Neural cell (in vitro differentiated cells): ENCODE data around the gene APOH. TPM values are rescaled to one million over a fixed set of nuclear protein-coding genes. Genes with fewer than 3 reads are reported as not detected.

ENCODE experiments used
- H2AFZ ChIP-seq: fragments of 200-600, 300-800 bp; sonication (generic), shearing (Covaris generic); 2 replicates; pipeline ENCODE4 v1.6.0; 2014; ENCODE audit warnings: low read depth, mild to moderate bottlenecking, antibody characterized with exemption, low read length, moderate library complexity
- H3F3A ChIP-seq: fragments of 200-600 bp; shearing (Covaris generic); 2 replicates; pipeline ENCODE4 v1.6.1; 2016; ENCODE audit warnings: mild to moderate bottlenecking, moderate library complexity, mixed read lengths, antibody characterized with exemption, low read length; ENCODE audit not compliant: insufficient read depth, poor library complexity, severe bottlenecking
- H3K27ac ChIP-seq: fragments of 200-600, 300-800 bp; sonication (generic), shearing (Covaris generic); 2 replicates; pipeline ENCODE4 v1.5.1; 2014; ENCODE audit warnings: mild to moderate bottlenecking, low read length, moderate library complexity
- H3K27me3 ChIP-seq: fragments of 300-800, 200-600 bp; sonication (generic), shearing (Covaris generic); 2 replicates; pipeline ENCODE4 v1.6.0; 2014; ENCODE audit warnings: mild to moderate bottlenecking, low read depth, low read length, moderate library complexity; ENCODE audit not compliant: insufficient read depth
- H3K36me3 ChIP-seq: fragments of 300-800, 200-600 bp; sonication (generic), shearing (Covaris generic); 2 replicates; pipeline ENCODE4 v1.5.1; 2014; ENCODE audit warnings: mild to moderate bottlenecking, antibody characterized with exemption, low read length, moderate library complexity; ENCODE audit not compliant: insufficient read depth
- H3K4me2 ChIP-seq: fragments of 300-800, 200-600 bp; sonication (generic), shearing (Covaris generic); 2 replicates; pipeline ENCODE4 v1.6.0; 2014; ENCODE audit warnings: mild to moderate bottlenecking, low read length
- H3K4me3 ChIP-seq: fragments of 300-800, 200-600 bp; sonication (generic), shearing (Covaris generic); 2 replicates; pipeline ENCODE4 v1.5.1; 2014; ENCODE audit warnings: mild to moderate bottlenecking, low read length, moderate library complexity
- H3K79me2 ChIP-seq: fragments of 200-600 bp; shearing (Covaris generic); replicated peaks from 2 replicates; pipeline ENCODE4 v1.6.0; 2014; ENCODE audit warnings: mild to moderate bottlenecking, low read length, moderate library complexity; ENCODE audit not compliant: insufficient read depth
- H3K9ac ChIP-seq: fragments of 300-800, 200-600 bp; sonication (generic), shearing (Covaris generic); 2 replicates; pipeline ENCODE4 v1.6.1; 2016; ENCODE audit warnings: mild to moderate bottlenecking, low read length, mixed read lengths
- H3K9me2 ChIP-seq: fragments of 200-600 bp; shearing (Covaris generic); 2 replicates; pipeline ENCODE4 v1.6.1; 2016; ENCODE audit warnings: mild to moderate bottlenecking, low read length, mixed read lengths; ENCODE audit not compliant: insufficient read depth
- H3K9me3 ChIP-seq: fragments of 200-600, 300-800 bp; sonication (generic), shearing (Covaris generic); 2 replicates; pipeline ENCODE4 v1.6.1; 2016; ENCODE audit warnings: mild to moderate bottlenecking, mixed run types, low read length, moderate library complexity, mixed read lengths
- H4K20me1 ChIP-seq: fragments of 200-600 bp; shearing (Covaris generic); 2 replicates; pipeline ENCODE4 v1.6.1; 2016; ENCODE audit warnings: mild to moderate bottlenecking, mixed run types; ENCODE audit not compliant: insufficient read depth
- CTCF ChIP-seq: fragments of 450-650 bp; IDR thresholded peaks from 2 replicates; pipeline ENCODE4 v1.5.1; 2014; ENCODE audit warnings: antibody characterized with exemption, mild to moderate bottlenecking, moderate library complexity; ENCODE audit not compliant: poor library complexity, severe bottlenecking
- EP300 ChIP-seq: fragments of 450-650 bp; conservative IDR thresholded peaks from 2 replicates; pipeline ENCODE4 v1.6.1; 2014; ENCODE audit warnings: antibody characterized with exemption, mild to moderate bottlenecking, moderate library complexity; ENCODE audit not compliant: poor library complexity, severe bottlenecking
- EZH2 ChIP-seq: fragments of 200-600, 300-800 bp; shearing (Covaris generic), sonication (generic); IDR thresholded peaks from 2 replicates; pipeline ENCODE4 v1.6.1; 2014; ENCODE audit warnings: antibody characterized with exemption, low read length, borderline replicate concordance, mild to moderate bottlenecking; ENCODE audit not compliant: insufficient read depth, poor library complexity, severe bottlenecking
- MXI1 ChIP-seq: fragments of 450-650 bp; conservative IDR thresholded peaks from 2 replicates; pipeline ENCODE4 v1.6.1; 2014; ENCODE audit warnings: antibody characterized with exemption, mild to moderate bottlenecking; ENCODE audit not compliant: poor library complexity, severe bottlenecking
- POLR2AphosphoS5 ChIP-seq: IDR thresholded peaks from 2 replicates; pipeline ENCODE4 v1.6.1; 2012
- RAD21 ChIP-seq: fragments of 450-650 bp; conservative IDR thresholded peaks from 2 replicates; pipeline ENCODE4 v1.6.1; 2014; ENCODE audit warnings: antibody characterized with exemption, mild to moderate bottlenecking, moderate library complexity
- REST ChIP-seq: IDR thresholded peaks from 2 replicates; pipeline ENCODE4 v1.6.1; 2012; ENCODE audit warnings: borderline replicate concordance
- SMC3 ChIP-seq: fragments of 450-650 bp; conservative IDR thresholded peaks from 2 replicates; pipeline ENCODE4 v1.6.1; 2014; ENCODE audit warnings: antibody characterized with exemption, mild to moderate bottlenecking, moderate library complexity; ENCODE audit not compliant: poor library complexity
- TAF1 ChIP-seq: IDR thresholded peaks from 2 replicates; pipeline ENCODE4 v1.6.1; 2012; ENCODE audit warnings: low read depth
- polyA plus RNA-seq: library from polyadenylated mRNA; depleted of rRNA; stranded (reverse); fragments of >200 nt; gene quantifications from 2 replicates; pipeline ENCODE4 v1.2.3, GENCODE V29; 2014

APOH gene
- polyA plus RNA-seq, 1 donor from 2014 or later = not detected

GRCh38 chr17:66171692-66172091 is 57.5 kb downstream of the APOH start:
- no peaks in the 10 kb centered on the region for H3K9me2 ChIP-seq

GRCh38 chr17:66171172-66171571 is 58.0 kb downstream of the APOH start:
- H3F3A ChIP-seq = no peaks in the 10 kb centered on the region
- H4K20me1 ChIP-seq = no peaks in the 10 kb centered on the region
- H3K4me3 ChIP-seq = no peak overlapping the region
- H3K27me3 ChIP-seq = no peaks in the 10 kb centered on the region
- H2AFZ ChIP-seq = no peak overlapping the region
- no peak overlapping the region for H3K27ac ChIP-seq
- H3K36me3 ChIP-seq = no peaks in the 10 kb centered on the region
- no peaks in the 10 kb centered on the region for H3K9me3 ChIP-seq
- no peaks in the 10 kb centered on the region for H3K79me2 ChIP-seq
- no peaks in the 10 kb centered on the region for H3K9me2 ChIP-seq
- no peak overlapping the region for H3K4me2 ChIP-seq
- no peak overlapping the region for H3K9ac ChIP-seq
- TF ChIP-seq TAF1 = no peak
- TF ChIP-seq MXI1 = no peak
- no peak for TF ChIP-seq REST
- TF ChIP-seq EZH2 = no peak
- TF ChIP-seq RAD21 = no peak
- TF ChIP-seq CTCF = no peak

More at GRCh38 chr17:66171692-66172091, 57.5 kb downstream of the APOH start:
- no peak overlapping the region for H3K9ac ChIP-seq
- no peaks in the 10 kb centered on the region for H3K79me2 ChIP-seq
- no peaks in the 10 kb centered on the region for H3K9me3 ChIP-seq
- no peaks in the 10 kb centered on the region for H3K36me3 ChIP-seq
- H3K27me3 ChIP-seq = no peaks in the 10 kb centered on the region
- H3K4me3 ChIP-seq = no peak overlapping the region
- H4K20me1 ChIP-seq = no peaks in the 10 kb centered on the region
- H3F3A ChIP-seq = no peaks in the 10 kb centered on the region
- H3K4me2 ChIP-seq = no peak overlapping the region
- H2AFZ ChIP-seq = no peak overlapping the region
- no peak overlapping the region for H3K27ac ChIP-seq
- TF ChIP-seq POLR2AphosphoS5 = no peak
- TF ChIP-seq EP300 = no peak
- TF ChIP-seq RAD21 = no peak
- no peak for TF ChIP-seq REST
- no peak for TF ChIP-seq MXI1
- TF ChIP-seq SMC3 = no peak
- TF ChIP-seq CTCF = no peak
- no peak for TF ChIP-seq TAF1
- TF ChIP-seq EZH2 = no peak
